H1 (cell line): Measurements from ENCODE around the gene MUSTN1. TPM values are rescaled to one million over a fixed set of nuclear protein-coding genes. Genes with fewer than 3 reads are reported as not detected.

Experiments
- CTCF ChIA-PET: fragments of 300-600 bp; sonication (Branson Sonifier 250); formaldehyde crosslinking; loops from one replicate; lab custom pipeline; 2021; ENCODE audit not compliant: partially characterized antibody; lab: Charles Lee
- POLR2A ChIA-PET: fragments of 300-600 bp; sonication (Branson Sonifier 250); formaldehyde crosslinking; loops from one replicate; lab custom pipeline; 2021; ENCODE audit warnings: inconsistent platforms; ENCODE audit not compliant: partially characterized antibody; lab: Charles Lee
- DNase-seq, 2 experiments: peaks; one replicate each; pipeline versions ENCODE4 v3.0.0 to v3.0.0-alpha.2; 2010 to 2022; ENCODE audit warnings: low spot score in 2 of 2, low read depth in 1 of 2, mixed read lengths in 1 of 2
- FAIRE-seq: peaks from 2 replicates; lab custom pipeline; 2011; peaks lifted over from hg19 to GRCh38; lab: Jason Lieb, UNC
- H2AFZ ChIP-seq: 2 replicates; pipeline ENCODE4 v1.8.1; 2012; ENCODE audit warnings: low read length, inconsistent platforms
- H2AK5ac ChIP-seq: 2 replicates; pipeline ENCODE4 v1.6.1; 2013; ENCODE audit warnings: low read depth, low read length
- H2BK120ac ChIP-seq: replicated peaks from 2 replicates; pipeline ENCODE3; 2013; ENCODE audit warnings: low read depth, low read length, inconsistent platforms
- H2BK12ac ChIP-seq: 2 replicates; pipeline ENCODE4 v1.6.1; 2013; ENCODE audit warnings: low read depth, low read length
- H2BK15ac ChIP-seq: 2 replicates; pipeline ENCODE4 v1.6.1; 2013; ENCODE audit warnings: low read length
- H2BK20ac ChIP-seq: 2 replicates; pipeline ENCODE4 v1.6.1; 2013; ENCODE audit warnings: low read length
- H2BK5ac ChIP-seq: 2 replicates; pipeline ENCODE4 v1.6.1; 2013; ENCODE audit warnings: low read depth, low read length
- H3K14ac ChIP-seq: 2 replicates; pipeline ENCODE4 v1.6.1; 2013; ENCODE audit warnings: inconsistent platforms; ENCODE audit not compliant: insufficient read length
- H3K18ac ChIP-seq: 2 replicates; pipeline ENCODE4 v1.6.1; 2013; ENCODE audit warnings: low read length; ENCODE audit errors: extremely low read depth
- H3K23ac ChIP-seq: 2 replicates; pipeline ENCODE4 v1.6.1; 2013; ENCODE audit warnings: inconsistent platforms; ENCODE audit not compliant: insufficient read length
- H3K23me2 ChIP-seq: 2 replicates; pipeline ENCODE4 v1.6.1; 2013; ENCODE audit warnings: low read depth, low read length
- H3K27ac ChIP-seq: 2 replicates; pipeline ENCODE4 v1.6.1; 2011; ENCODE audit warnings: low read depth, low read length, inconsistent platforms
- H3K27me3 ChIP-seq, 4 experiments: replicated peaks in 1 of 4; 1 replicate in 1 of 4; 2 replicates in 3 of 4; pipeline versions ENCODE4 v1.6.1 to v1.8.1; 2011 to 2013; ENCODE audit warnings: low read length in 3 of 4, mild to moderate bottlenecking in 3 of 4, inconsistent platforms in 2 of 4, mixed read lengths in 2 of 4, moderate library complexity in 1 of 4; ENCODE audit not compliant: control insufficient read depth in 3 of 4, insufficient read depth in 3 of 4; ENCODE audit errors: extremely low read depth in 1 of 4
- H3K36me3 ChIP-seq, 4 experiments: 2 replicates each; pipeline versions ENCODE4 v1.6.1 to v1.8.1; 2011 to 2013; ENCODE audit warnings: mild to moderate bottlenecking in 4 of 4, low read length in 3 of 4, moderate library complexity in 2 of 4, control low read depth in 1 of 4, inconsistent platforms in 1 of 4; ENCODE audit not compliant: insufficient read depth in 4 of 4, control insufficient read depth in 2 of 4
- H3K4ac ChIP-seq: replicated peaks from 2 replicates; pipeline ENCODE3; 2013; ENCODE audit warnings: low read length, low read depth, mixed read lengths, inconsistent platforms; ENCODE audit not compliant: insufficient read length
- H3K4me1 ChIP-seq, 4 experiments: replicated peaks in 1 of 4; 1 replicate in 1 of 4; 2 replicates in 3 of 4; pipeline versions ENCODE4 v1.6.1 to v1.8.1; 2011 to 2013; ENCODE audit warnings: low read length in 3 of 4, inconsistent platforms in 2 of 4, mixed read lengths in 1 of 4; ENCODE audit not compliant: insufficient read depth in 4 of 4, control insufficient read depth in 3 of 4
- H3K4me2 ChIP-seq, 2 experiments: 2 replicates each; pipeline versions ENCODE4 v1.6.1 to v1.8.1; 2011 to 2013; ENCODE audit warnings: low read depth in 2 of 2, low read length in 2 of 2, control low read depth in 1 of 2, inconsistent platforms in 1 of 2, mild to moderate bottlenecking in 1 of 2; ENCODE audit not compliant: insufficient read depth in 1 of 2
- H3K4me3 ChIP-seq, 4 experiments: fragments of 200-600, 300-600 bp in 1 of 4; sonication (generic), shearing (Covaris generic), sonication (Bioruptor Twin) in 1 of 4; 2 replicates each; pipeline versions ENCODE4 v1.5.1 to v1.8.1; 2011 to 2016; ENCODE audit warnings: low read length in 4 of 4, low read depth in 3 of 4, control low read depth in 2 of 4, inconsistent platforms in 2 of 4, mild to moderate bottlenecking in 2 of 4, mixed read lengths in 1 of 4, moderate library complexity in 1 of 4; ENCODE audit not compliant: insufficient read depth in 2 of 4; ENCODE audit errors: extremely low read depth in 1 of 4
- H3K56ac ChIP-seq: replicated peaks from 2 replicates; pipeline ENCODE3; 2013; ENCODE audit warnings: low read depth, mild to moderate bottlenecking, mixed read lengths, low read length, inconsistent platforms; ENCODE audit not compliant: insufficient read length
- H3K79me1 ChIP-seq: 2 replicates; pipeline ENCODE4 v1.6.1; 2013; ENCODE audit warnings: low read depth, low read length, control low read depth
- H3K79me2 ChIP-seq, 2 experiments: 2 replicates each; pipeline versions ENCODE4 v1.6.1 to v1.8.1; 2012 to 2013; ENCODE audit warnings: low read length in 2 of 2, mild to moderate bottlenecking in 2 of 2, inconsistent platforms in 1 of 2; ENCODE audit not compliant: insufficient read depth in 2 of 2, control insufficient read depth in 1 of 2
- H3K9ac ChIP-seq, 4 experiments: replicated peaks in 1 of 4; 1 replicate in 1 of 4; 2 replicates in 3 of 4; pipeline versions ENCODE4 v1.6.1 to v1.8.1; 2011 to 2013; ENCODE audit warnings: low read depth in 3 of 4, low read length in 3 of 4, control low read depth in 2 of 4, mild to moderate bottlenecking in 2 of 4, moderate library complexity in 2 of 4, inconsistent platforms in 1 of 4; ENCODE audit errors: extremely low read depth in 1 of 4
- H3K9me3 ChIP-seq, 2 experiments: 2 replicates each; pipeline versions ENCODE4 v1.6.1 to v1.8.1; 2012 to 2013; ENCODE audit warnings: mild to moderate bottlenecking in 2 of 2, moderate library complexity in 2 of 2, control low read depth in 1 of 2, inconsistent platforms in 1 of 2, low read depth in 1 of 2, low read length in 1 of 2, mixed read lengths in 1 of 2; ENCODE audit not compliant: insufficient read depth in 2 of 2
- H4K20me1 ChIP-seq, 2 experiments: replicated peaks in 1 of 2; 2 replicates each; pipeline versions ENCODE3 to v1.8.1; 2011 to 2013; ENCODE audit warnings: inconsistent platforms in 2 of 2, low read length in 2 of 2, mild to moderate bottlenecking in 1 of 2; ENCODE audit not compliant: insufficient read depth in 2 of 2, control insufficient read depth in 1 of 2
- H4K5ac ChIP-seq: 2 replicates; pipeline ENCODE4 v1.6.1; 2013; ENCODE audit warnings: low read length, low read depth, mixed read lengths, inconsistent platforms; ENCODE audit not compliant: insufficient read length
- H4K8ac ChIP-seq: 2 replicates; pipeline ENCODE4 v1.8.0; 2013; ENCODE audit warnings: mild to moderate bottlenecking, moderate library complexity, low read length, inconsistent platforms; ENCODE audit not compliant: insufficient read depth; ENCODE audit errors: extremely low read depth
- H4K91ac ChIP-seq: replicated peaks from 2 replicates; pipeline ENCODE3; 2013; ENCODE audit warnings: low read length, mixed read lengths, inconsistent platforms; ENCODE audit not compliant: insufficient read length
- ASH2L ChIP-seq: fragments of 200-600, 300-600 bp; sonication (generic); IDR thresholded peaks from one replicate; pipeline ENCODE4 v1.7.1; 2017; ENCODE audit warnings: low read length
- CHD1 ChIP-seq: IDR thresholded peaks from 2 replicates; pipeline ENCODE4 v1.6.1; 2012; ENCODE audit warnings: low read depth, low read length, improper control_type of control experiment
- CREB1 ChIP-seq: IDR thresholded peaks from 2 replicates; pipeline ENCODE4 v1.6.1; 2012; ENCODE audit warnings: inconsistent platforms
- EZH2 ChIP-seq: fragments of 200-600 bp; sonication (generic); IDR thresholded peaks from 2 replicates; pipeline ENCODE4 v1.7.1; 2012; ENCODE audit warnings: low read depth, mild to moderate bottlenecking, moderate library complexity, low read length, inconsistent platforms; ENCODE audit not compliant: severe bottlenecking
- JUND ChIP-seq: IDR thresholded peaks from 2 replicates; pipeline ENCODE4 v1.6.1; 2011; ENCODE audit warnings: mild to moderate bottlenecking, improper control_type of control experiment, low read length
- KDM5A ChIP-seq: fragments of 200-600 bp; IDR thresholded peaks from 2 replicates; pipeline ENCODE4 v1.7.1; 2012; ENCODE audit warnings: mild to moderate bottlenecking, low read length, inconsistent platforms, mixed read lengths
- MAFK ChIP-seq: IDR thresholded peaks from 2 replicates; pipeline ENCODE4 v1.6.1; 2012; ENCODE audit warnings: low read depth, mild to moderate bottlenecking, improper control_type of control experiment, low read length
- RAD21 ChIP-seq, 2 experiments: IDR thresholded peaks in 1 of 2; conservative IDR thresholded peaks in 1 of 2; 2 replicates each; pipeline ENCODE4 v1.6.1; 2011; ENCODE audit warnings: low read depth in 2 of 2, low read length in 2 of 2, improper control_type of control experiment in 1 of 2, inconsistent platforms in 1 of 2, mild to moderate bottlenecking in 1 of 2, moderate library complexity in 1 of 2
- RBBP5 ChIP-seq: IDR thresholded peaks from 2 replicates; pipeline ENCODE4 v1.7.1; 2012; ENCODE audit warnings: low read depth, mild to moderate bottlenecking, inconsistent platforms, low read length, moderate library complexity, borderline replicate concordance
- RNF2 ChIP-seq: fragments of 200-900, 300-1000 bp; sonication (generic); IDR thresholded peaks from 2 replicates; pipeline ENCODE4 v1.7.1; 2016; ENCODE audit warnings: borderline replicate concordance, low read depth, mild to moderate bottlenecking, antibody characterized with exemption, low read length; ENCODE audit not compliant: poor library complexity, severe bottlenecking; ENCODE audit errors: missing control alignments
- RXRA ChIP-seq: IDR thresholded peaks from 2 replicates; pipeline ENCODE4 v1.6.1; 2011; ENCODE audit warnings: low read depth, mild to moderate bottlenecking, low read length, moderate library complexity; ENCODE audit not compliant: insufficient read depth
- TAF7 ChIP-seq: optimal IDR thresholded peaks from 2 replicates; pipeline ENCODE3; 2011; ENCODE audit warnings: low read depth, mild to moderate bottlenecking, inconsistent platforms, low read length, moderate library complexity, borderline replicate concordance
- YY1 ChIP-seq: IDR thresholded peaks from 2 replicates; pipeline ENCODE4 v1.6.1; 2011; ENCODE audit warnings: low read depth, mild to moderate bottlenecking, low read length
- WGBS, 2 experiments: shearing (Covaris generic) in 1 of 2; methylation state at CpG; one replicate each; pipeline versions ENCODE4 v1.1.6 to v1.1.7; 2013 to 2015; ENCODE audit warnings: low lambda C conversion rate in 2 of 2, mixed read lengths in 2 of 2, inconsistent platforms in 1 of 2, low coverage in 1 of 2, missing lambda C conversion rate in 1 of 2; ENCODE audit not compliant: insufficient replicate concordance in 2 of 2, insufficient coverage in 1 of 2, insufficient read length in 1 of 2; ENCODE audit errors: extremely low coverage in 1 of 2, missing lambda C conversion rate in 1 of 2; 5-methylcytosine and 5-hydroxymethylcytosine counted together
- polyA plus RNA-seq, 7 experiments: library from polyadenylated mRNA; depleted of rRNA in 3 of 7; stranded (reverse) in 5 of 7; unstranded in 2 of 7; fragments of >200 nt in 5 of 7; fragments of 200-250 nt in 2 of 7; gene quantifications; 1 replicate in 5 of 7; 2 replicates in 1 of 7; 4 replicates in 1 of 7; pipeline versions ENCODE4 v1.2.1 to v1.2.3, GENCODE V29; 2011 to 2013; ENCODE audit warnings: missing spikeins in 2 of 7, mixed read lengths in 2 of 7
- total RNA-seq: library from RNA; stranded (reverse); fragmentation: NEBNext Ultra II Directional; extraction: Animal tissue kit (Norgen Biotek cat#: 25700); gene quantifications from 2 replicates; pipeline ENCODE4 v1.2.1, GENCODE V29; 2021
- TF ChIP-seq, protein P1 (sequence below): IDR thresholded peaks from 2 replicates; pipeline ENCODE4 v1.6.1; 2012; ENCODE audit warnings: inconsistent platforms

Gene MUSTN1
- total and polyA plus RNA-seq, 2 of the 8 experiments (the other 6 are each of a cell fraction or from before 2014, with no cell fraction given), result 1.1 to 2.4 TPM

DNA sequence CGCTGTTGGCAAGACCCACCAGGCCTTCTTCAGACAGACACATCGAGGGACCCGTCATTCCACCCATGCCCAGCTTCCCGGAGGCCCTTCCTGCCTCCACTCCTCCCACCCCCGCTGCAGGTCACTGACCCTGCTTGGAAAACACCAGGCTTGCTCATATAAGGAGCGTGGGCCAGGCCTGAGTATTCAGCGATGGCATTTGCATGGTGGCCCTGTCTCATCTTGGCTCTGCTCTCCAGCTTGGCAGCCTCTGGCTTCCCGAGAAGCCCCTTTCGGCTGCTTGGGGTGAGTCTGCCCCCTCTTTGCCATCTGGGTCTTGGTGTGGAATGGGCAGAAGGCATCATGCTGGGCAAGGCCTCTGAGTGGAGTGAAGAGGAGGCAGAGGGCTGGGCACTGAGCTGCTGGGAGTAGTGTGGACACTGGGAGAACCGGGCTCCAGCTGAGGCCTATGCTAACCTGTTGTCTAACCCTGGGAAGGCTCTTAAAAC, 40.2 kb downstream of the MUSTN1 start, which contains the start of gene ITIH3:
Gene ITIH3 (plus strand): TSS at position 185 of the 488 bp plus-strand sequence. CDS start 8 bp downstream, at position 193.
- CTCF ChIA-PET, result interaction anchor here (0.8 to 6.9 kb wide), 6 partner anchors 8 to 51 kb away, joined by 3 to 86 read pairs (median 9); no protein-coding TSS in a partner anchor
- no peak within 1 kb of the TSS for H4K5ac ChIP-seq
- no peak within 1 kb of the TSS for H2BK5ac ChIP-seq
- no peak within 1 kb of the TSS for H2BK12ac ChIP-seq
- no peaks in the 10 kb centered on the region for H3K4me1 ChIP-seq
- H3K4me3 ChIP-seq, result no peak within 1 kb of the TSS
- H3K23ac ChIP-seq, result no peak within 1 kb of the TSS
- no peak within 1 kb of the TSS for H3K18ac ChIP-seq
- H3K27ac ChIP-seq, result no peak within 1 kb of the TSS
- H3K27me3 ChIP-seq, result no peaks in the 10 kb centered on the region
- H2AFZ ChIP-seq, result no peak within 1 kb of the TSS
- POLR2A ChIA-PET, result interaction anchor here (2.3 kb wide), 1 partner anchor 24 kb away, joined by 8 read pairs; the partner anchor contains the start of gene NEK4
- H3K9ac ChIP-seq, result no peak within 1 kb of the TSS
- H3K23me2 ChIP-seq, result no peaks in the 10 kb centered on the region
- no peak within 1 kb of the TSS for H2BK120ac ChIP-seq
- no peaks in the 10 kb centered on the region for H3K79me1 ChIP-seq
- DNase-seq (no peak), FAIRE-seq (no peak)
- H3K9me3 ChIP-seq, result no peaks in the 10 kb centered on the region
- 87% methylated on average over 10 of the region's 10 CpGs; no CpG with 5 or more reads in 1 of the 2 experiments for WGBS, 2 experiments
- no peaks in the 10 kb centered on the region for H3K36me3 ChIP-seq
- H2AK5ac ChIP-seq, result no peak within 1 kb of the TSS
- no peaks in the 10 kb centered on the region for H4K20me1 ChIP-seq
- H3K4me2 ChIP-seq, result no peak within 1 kb of the TSS
- no peak within 1 kb of the TSS for H3K4ac ChIP-seq
- H2BK20ac ChIP-seq, result no peak within 1 kb of the TSS
- H2BK15ac ChIP-seq, result no peak within 1 kb of the TSS
- H3K14ac ChIP-seq, result no peak within 1 kb of the TSS
- H4K91ac ChIP-seq, result no peak within 1 kb of the TSS
- H3K56ac ChIP-seq, result no peak within 1 kb of the TSS
- no peak within 1 kb of the TSS for H4K8ac ChIP-seq
- H3K79me2 ChIP-seq, result no peaks in the 10 kb centered on the region
- TF ChIP-seq RNF2 (no peak), RAD21 (IDR thresholded peaks at IDR 0.05 in 1 of 2, conservative IDR thresholded peaks at IDR 0.05 in 1 of 2; ENCODE audit: low read depth in 2 of 2, low read length in 2 of 2) (no peak), YY1 (no peak), EZH2 (no peak), TAF7 (no peak), ASH2L (no peak), RXRA (no peak), CHD1 (no peak), CREB1 (no peak), JUND (no peak), RBBP5 (no peak), MAFK (no peak), KDM5A (no peak)
- TF ChIP-seq, protein P1, sequence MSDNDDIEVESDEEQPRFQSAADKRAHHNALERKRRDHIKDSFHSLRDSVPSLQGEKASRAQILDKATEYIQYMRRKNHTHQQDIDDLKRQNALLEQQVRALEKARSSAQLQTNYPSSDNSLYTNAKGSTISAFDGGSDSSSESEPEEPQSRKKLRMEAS, result no peak
